Transverse colon (tissue), 4 donors: ENCODE measurements around the gene PHF1. TPM values are rescaled to one million over a fixed set of nuclear protein-coding genes. Genes with fewer than 3 reads are reported as not detected.
"Not testable (repeated sequence)": the region's sequence is repeated elsewhere in the genome, so short reads cannot be mapped to it uniquely, and the experiment has no call there.

Experiments
- DNase-seq: peaks from one replicate; pipeline ENCODE4 v3.0.0-alpha.2; 2019
- H3K27ac ChIP-seq, 4 donors: fragments of 200-600 bp; sonication (generic); 2 replicates each; pipeline ENCODE4 v1.5.1; 2016 to 2018; ENCODE audit warnings: inconsistent platforms in 4 of 4
- H3K27me3 ChIP-seq: fragments of 200-600 bp; sonication (generic); 2 replicates; pipeline ENCODE4 v1.5.1; 2017; ENCODE audit warnings: inconsistent platforms
- H3K36me3 ChIP-seq, 4 donors: fragments of 200-600 bp; sonication (generic); 2 replicates each; pipeline ENCODE4 v1.5.1; 2017 to 2019; ENCODE audit warnings: inconsistent platforms in 4 of 4
- H3K4me1 ChIP-seq, 4 donors: fragments of 200-600 bp; sonication (generic); 2 replicates each; pipeline ENCODE4 v1.5.1; 2017 to 2020; ENCODE audit warnings: inconsistent platforms in 4 of 4
- H3K4me3 ChIP-seq, 4 donors: fragments of 200-600 bp; sonication (generic); 1 replicate in 1 of 4; 2 replicates in 3 of 4; pipeline versions ENCODE4 v1.5.1 to v1.6.1; 2017 to 2019; ENCODE audit warnings: inconsistent platforms in 4 of 4
- H3K9me3 ChIP-seq, 2 donors: fragments of 200-600 bp; sonication (generic); 2 replicates each; pipeline ENCODE4 v1.5.1; 2017 to 2019; ENCODE audit warnings: inconsistent platforms in 2 of 2
- CTCF ChIP-seq, 5 experiments: fragments of 200-600 bp in 3 of 5; fragments of 450-650 bp in 2 of 5; sonication (generic) in 3 of 5; IDR thresholded peaks; 1 replicate in 2 of 5; 2 replicates in 3 of 5; pipeline ENCODE4 v1.5.1; 2016 to 2017; ENCODE audit warnings: antibody characterized with exemption in 5 of 5, inconsistent platforms in 3 of 5, mild to moderate bottlenecking in 2 of 5, moderate library complexity in 1 of 5
- EP300 ChIP-seq: sonication (generic); formaldehyde crosslinking; IDR thresholded peaks from one replicate; pipeline ENCODE4 v1.6.1; 2017; ENCODE audit warnings: antibody characterized with exemption, low read depth
- POLR2A ChIP-seq: fragments of 450-650 bp; IDR thresholded peaks from one replicate; pipeline ENCODE4 v1.6.1; 2016; ENCODE audit warnings: antibody characterized with exemption, mild to moderate bottlenecking, moderate library complexity
- POLR2AphosphoS5 ChIP-seq, 3 donors: sonication (generic); formaldehyde crosslinking; IDR thresholded peaks; one replicate each; pipeline ENCODE4 v1.6.1; 2016; ENCODE audit warnings: antibody characterized with exemption in 3 of 3
- WGBS, 2 donors: methylation state at CpG; one replicate each; pipeline ENCODE4 v1.1.5; 2018; ENCODE audit warnings: low coverage in 1 of 2; 5-methylcytosine and 5-hydroxymethylcytosine counted together
- in situ Hi-C, 4 donors: fragments of 200-750 bp; cut with MboI; loops; one replicate each; pipeline versions ENCODE4 v1.15.0 to v1.15.1; 2017; ENCODE audit warnings: low sequenced_read_pairs in 3 of 4, low pct_ligation_motif_present in 1 of 4, low pct_unique_long_range_greater_than_20kb in 1 of 4
- intact Hi-C: fragments of 100-400 bp; cut with DNase I; formaldehyde crosslinking; loops from one replicate; pipeline ENCODE4 v1.15.1; 2023; ENCODE audit warnings: low total_unique reads
- total RNA-seq, 4 donors: library from RNA; depleted of rRNA; stranded (reverse); fragments of >200 nt; gene quantifications; one replicate each; pipeline ENCODE4 v1.1.0, GENCODE V29; 2016

PHF1 gene
- total RNA-seq, 4 donors from 2014 or later: 47.8 to 110 (median 48.4) TPM

- H3K36me3 ChIP-seq: no peaks in the 10 kb centered on the region
- intact Hi-C loops: no loop called here
- no peaks in the 10 kb centered on the region for H3K27me3 ChIP-seq
- no peak overlapping the region for H3K4me3 ChIP-seq
- peaks cover 0 to 21% (median 16%) of the 10 kb centered on the region in 4 donors for H3K4me1 ChIP-seq
- TF ChIP-seq EP300 (no peak), POLR2A (no peak), POLR2AphosphoS5 (IDR thresholded peaks at IDR 0.05) (no peak), CTCF (IDR thresholded peaks at IDR 0.05) (no peak)
- H3K9me3 ChIP-seq: no peaks in the 10 kb centered on the region
- no peak overlapping the region for H3K27ac ChIP-seq
- 48 to 55% methylated on average over 2 to 5 of the region's 5 CpGs for WGBS, 2 donors
- in situ Hi-C loops: no loop called here
- no peak for DNase-seq
Observed at GRCh38 chr6:33372526-33373123, 38.2 kb upstream of the PHF1 start.

DNA sequence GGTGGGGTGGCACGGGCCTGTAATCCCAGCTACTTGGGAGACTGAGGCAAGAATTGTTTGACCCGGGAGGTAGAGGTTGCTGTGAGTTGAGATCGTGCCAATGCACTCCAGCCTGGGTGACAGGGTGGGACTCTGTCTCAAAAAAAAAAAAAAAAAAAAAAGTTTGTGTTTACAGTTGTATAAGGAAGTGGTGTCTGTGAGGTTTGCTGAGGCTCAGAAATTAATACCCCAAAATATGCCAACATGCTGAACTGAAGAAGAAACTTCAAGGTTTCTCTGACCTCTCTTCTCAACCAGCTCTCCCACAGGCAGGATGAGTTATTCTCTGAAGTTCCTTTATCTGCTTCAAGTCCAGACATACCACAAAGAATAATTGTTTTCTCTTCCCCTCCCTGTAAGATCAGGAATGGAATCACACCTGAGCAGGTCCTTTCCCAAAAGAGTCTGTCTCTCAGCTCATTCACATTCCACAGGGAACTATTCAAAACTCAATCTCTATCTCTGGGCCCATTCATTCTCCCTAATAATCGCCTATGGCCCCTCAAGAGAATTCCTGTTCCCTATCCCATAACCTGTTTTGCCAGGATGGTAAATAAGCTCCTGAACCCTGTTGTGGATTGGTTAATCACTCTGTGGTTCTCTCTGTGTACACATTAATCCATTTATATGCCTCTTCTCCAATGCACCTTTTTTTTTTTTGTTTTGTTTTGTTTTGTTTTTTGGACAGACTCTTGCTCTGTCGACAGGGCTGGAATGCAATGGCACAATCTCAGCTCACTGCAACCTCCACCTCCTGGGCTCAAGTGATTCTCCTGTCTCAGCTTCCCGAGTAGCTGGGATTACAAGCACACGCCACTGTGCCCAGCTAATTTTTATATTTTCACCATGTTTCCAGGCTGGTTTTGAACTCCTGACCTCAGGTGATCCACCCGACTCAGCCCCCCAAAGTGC lies 36.6 kb upstream of the PHF1 start:
- no peaks in the 10 kb centered on the region for H3K27me3 ChIP-seq
- no peak for TF ChIP-seq POLR2A
- no peak for TF ChIP-seq CTCF (IDR thresholded peaks at IDR 0.05)
- no peak for TF ChIP-seq POLR2AphosphoS5 (IDR thresholded peaks at IDR 0.05)
- TF ChIP-seq EP300: no peak
- H3K36me3 ChIP-seq: no peaks in the 10 kb centered on the region
- no peak overlapping the region for H3K4me3 ChIP-seq
- peak overlapping the region; percentile 29 to 67 (median 57) for H3K27ac ChIP-seq
- WGBS, 2 donors: 60 to 69% methylated on average over 2 to 8 of the region's 8 CpGs
- in situ Hi-C loops: no loop called here
- H3K4me1 ChIP-seq: peaks cover 0 to 21% (median 16%) of the 10 kb centered on the region in 4 donors
- H3K9me3 ChIP-seq: no peaks in the 10 kb centered on the region
- intact Hi-C loops: no loop called here
- no peak for DNase-seq

GRCh38 chr6:33375143-33375671 lies 35.6 kb upstream of the PHF1 start:
- peaks cover 0 to 21% (median 16%) of the 10 kb centered on the region in 4 donors for H3K4me1 ChIP-seq
- H3K27ac ChIP-seq: peak overlapping the region; percentile 29 to 67 (median 57)
- H3K9me3 ChIP-seq: no peaks in the 10 kb centered on the region
- TF ChIP-seq POLR2A (no peak), CTCF (IDR thresholded peaks at IDR 0.05) (no peak), POLR2AphosphoS5 (IDR thresholded peaks at IDR 0.05) (no peak), EP300 (no peak)
- no peak overlapping the region for H3K4me3 ChIP-seq
- 21 to 27% methylated on average over 8 to 9 of the region's 9 CpGs for WGBS, 2 donors
- H3K27me3 ChIP-seq: no peaks in the 10 kb centered on the region
- peak; percentile 72 for DNase-seq
- intact Hi-C loops: no loop called here
- in situ Hi-C loops: no loop called here
- H3K36me3 ChIP-seq: no peaks in the 10 kb centered on the region

- WGBS, 2 donors: 75 to 95% methylated on average over 1 to 4 of the region's 4 CpGs
- H3K27me3 ChIP-seq: no peaks in the 10 kb centered on the region
- no peak overlapping the region for H3K4me3 ChIP-seq
- TF ChIP-seq POLR2A: no peak
- no peak for TF ChIP-seq CTCF (IDR thresholded peaks at IDR 0.05)
- no peak for TF ChIP-seq EP300
- TF ChIP-seq POLR2AphosphoS5 (IDR thresholded peaks at IDR 0.05): no peak
- H3K36me3 ChIP-seq: no peaks in the 10 kb centered on the region
- DNase-seq: no peak
- in situ Hi-C loops (no loop called here), intact Hi-C loops (no loop called here)
- H3K27ac ChIP-seq: no peak overlapping the region
- no peaks in the 10 kb centered on the region for H3K9me3 ChIP-seq
- peaks cover 0 to 21% (median 16%) of the 10 kb centered on the region in 4 donors for H3K4me1 ChIP-seq
Observed at GRCh38 chr6:33377171-33377570, 33.6 kb upstream of the PHF1 start.

DNA sequence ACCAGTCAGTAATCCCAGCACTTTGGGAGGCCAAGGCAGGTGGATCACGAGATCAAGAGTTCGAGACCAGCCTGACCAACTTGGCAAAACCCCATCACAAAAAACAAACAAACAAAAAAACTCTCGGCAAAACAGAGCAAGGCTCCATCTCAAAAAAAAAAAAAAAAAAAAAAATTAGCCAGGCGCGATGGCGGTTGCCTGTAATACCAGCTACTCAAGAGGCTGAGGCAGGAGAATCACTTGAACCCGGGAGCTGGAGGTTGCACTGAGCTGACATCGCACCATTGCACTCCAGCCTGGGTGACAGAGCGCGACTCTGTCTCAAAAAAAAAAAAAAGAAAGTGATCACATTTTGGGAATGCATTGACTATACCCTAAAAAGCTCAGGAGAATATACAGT lies 31.6 kb upstream of the PHF1 start:
- WGBS, 2 donors: 90 to 96% methylated on average over 8 to 10 of the region's 10 CpGs
- peaks cover 0 to 17% (median 15%) of the 10 kb centered on the region in 4 donors for H3K4me1 ChIP-seq
- H3K4me3 ChIP-seq, H3K27me3 ChIP-seq, intact Hi-C loops, in situ Hi-C loops, DNase-seq, H3K36me3 ChIP-seq, H3K27ac ChIP-seq, H3K9me3 ChIP-seq: not testable (repeated sequence)
